ENCODE data around the gene RRP12.

RRP12 gene

GRCh38 chr10:97341416-97341815 lies 59.7 kb downstream of the RRP12 start:
- no peak for DNase-seq (ENCODE audit: low read depth)

DNA sequence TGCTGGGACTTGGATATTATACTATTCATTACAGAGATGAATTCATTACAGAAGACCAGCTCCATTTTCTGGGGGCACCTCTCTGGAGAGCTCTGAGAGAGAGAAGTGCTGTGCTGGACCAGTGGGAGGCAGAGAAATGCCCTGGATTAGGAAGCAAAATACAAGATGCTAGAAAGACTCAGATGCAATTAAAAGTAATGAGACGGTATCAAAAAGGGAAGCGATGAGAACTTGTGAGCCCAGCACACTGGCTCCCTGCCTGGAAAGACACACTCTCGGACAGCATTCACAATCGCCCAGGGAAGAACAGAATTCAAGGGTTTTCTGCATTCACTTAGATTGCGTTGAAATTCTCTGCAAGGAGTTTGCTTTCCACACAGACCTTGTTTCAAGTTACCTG lies 63.1 kb downstream of the RRP12 start:
- no peak for DNase-seq (ENCODE audit: low read depth)
- no peak for TF ChIP-seq CTCF (IDR thresholded peaks at IDR 0.05; ENCODE audit: low read length, missing control alignments)
- no peak overlapping the region for H3K4me3 ChIP-seq (replicated peaks; ENCODE audit: low read depth, low read length)

More at GRCh38 chr10:97341416-97341815, 59.7 kb downstream of the RRP12 start:
- no peak overlapping the region for H3K4me3 ChIP-seq (replicated peaks; ENCODE audit: low read depth, low read length)
- no peak for TF ChIP-seq CTCF (IDR thresholded peaks at IDR 0.05; ENCODE audit: low read length, missing control alignments)

- H3K4me3 ChIP-seq (replicated peaks; ENCODE audit: low read depth, low read length) = no peak overlapping the region
- DNase-seq (ENCODE audit: low read depth) = no peak
- no peak for TF ChIP-seq CTCF (IDR thresholded peaks at IDR 0.05; ENCODE audit: low read length, missing control alignments)
These were observed 64.0 kb downstream of the RRP12 start for GRCh38 chr10:97336942-97337831.

DNA sequence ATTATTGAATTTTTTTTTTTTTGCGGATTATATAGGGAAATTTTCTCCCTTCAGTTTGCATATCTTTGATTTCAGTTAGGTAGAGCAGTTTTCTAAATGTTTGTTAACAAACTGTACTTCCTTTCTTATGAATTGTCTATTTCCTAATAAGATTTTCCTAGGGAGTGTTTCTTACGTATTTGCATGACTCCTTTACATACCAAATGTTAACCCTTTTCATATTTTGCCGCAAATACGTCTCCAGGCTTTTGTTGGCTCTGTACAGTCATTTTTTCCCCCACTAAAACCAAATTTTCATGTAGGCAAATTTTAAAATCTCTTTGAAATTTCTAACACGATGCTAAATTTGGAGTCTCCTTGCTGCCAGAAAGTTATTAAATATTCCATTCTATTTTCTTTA lies 64.7 kb downstream of the RRP12 start:
- H3K4me3 ChIP-seq (replicated peaks; ENCODE audit: low read depth, low read length) = no peak overlapping the region
- no peak for DNase-seq (ENCODE audit: low read depth)
- no peak for TF ChIP-seq CTCF (IDR thresholded peaks at IDR 0.05; ENCODE audit: low read length, missing control alignments)

GRCh38 chr10:97336006-97336405 lies 65.1 kb downstream of the RRP12 start:
- DNase-seq (ENCODE audit: low read depth) = no peak
- no peak for TF ChIP-seq CTCF (IDR thresholded peaks at IDR 0.05; ENCODE audit: low read length, missing control alignments)
- no peak overlapping the region for H3K4me3 ChIP-seq (replicated peaks; ENCODE audit: low read depth, low read length)

- TF ChIP-seq CTCF (IDR thresholded peaks at IDR 0.05; ENCODE audit: low read length, missing control alignments) = no peak
- H3K4me3 ChIP-seq (replicated peaks; ENCODE audit: low read depth, low read length) = peak overlapping the region; percentile 70
- DNase-seq (ENCODE audit: low read depth) = no peak
These were observed 65.9 kb downstream of the RRP12 start for GRCh38 chr10:97335188-97335619.
